Effector CD4-positive, alpha-beta T cell (primary cell): ENCODE results near the gene TNPO2.
A peak's percentile ranks its signal among the peaks of the same experiment; 100 is the strongest.

ENCODE experiments used
- DNase-seq: peaks from one replicate; pipeline ENCODE4 v3.0.0-alpha.2; 2020
- total RNA-seq: gene quantifications from one replicate; lab custom pipeline; 2026; lab: John Stamatoyannopoulos, UW

The TNPO2 gene
- total RNA-seq = 69.2 reads per million, percentile 75 among the genes with 10 or more reads in this experiment

GRCh38 chr19:12723641-12724426 is at the start of gene TNPO2:
Gene TNPO2, minus strand, starts transcription at chr19:12723932. Its CDS starts 2,955 bp downstream, at chr19:12720977.
- DNase-seq = peak; percentile 44

DNA sequence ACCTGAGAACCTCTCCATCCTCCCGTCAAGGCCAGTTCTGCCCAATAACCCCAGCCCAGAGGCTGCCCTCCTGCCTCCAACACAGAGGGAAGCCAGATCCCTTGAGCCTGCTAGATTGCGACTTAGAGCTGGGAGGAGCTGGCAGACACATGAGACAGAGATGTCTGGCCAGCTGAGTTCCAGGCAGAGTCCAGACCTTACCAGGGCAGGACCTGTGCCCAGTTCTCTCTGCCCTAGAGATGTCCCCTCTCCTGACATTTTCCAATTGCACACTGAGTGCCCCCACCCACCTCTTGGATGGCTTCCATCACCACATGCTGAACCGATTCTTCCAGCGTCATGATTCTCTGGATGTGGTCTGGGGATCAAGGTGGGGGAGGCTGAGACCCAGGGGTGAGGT is 48.6 kb upstream of the TNPO2 start:
- no peak for DNase-seq

DNA sequence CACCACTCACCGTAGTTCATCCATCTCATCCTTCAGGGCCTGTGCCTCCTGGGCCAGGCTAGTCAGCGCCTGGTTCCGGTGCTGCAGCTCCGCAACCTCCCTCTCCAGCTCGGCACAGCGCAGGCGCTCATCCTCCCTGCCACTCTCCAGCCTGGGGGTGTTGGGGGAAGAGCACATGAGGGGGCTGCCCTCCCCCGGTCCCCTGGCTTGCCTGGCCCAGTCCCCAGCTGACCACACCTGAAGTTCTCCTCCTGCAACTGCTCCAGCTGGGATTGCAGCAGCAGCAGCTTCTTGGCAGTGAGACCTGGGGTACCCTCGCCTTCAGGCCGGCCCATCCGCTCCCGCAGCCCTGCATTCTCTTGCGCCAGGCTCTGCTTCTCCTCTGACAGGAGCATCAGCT is 47.2 kb upstream of the TNPO2 start:
- no peak for DNase-seq

DNA sequence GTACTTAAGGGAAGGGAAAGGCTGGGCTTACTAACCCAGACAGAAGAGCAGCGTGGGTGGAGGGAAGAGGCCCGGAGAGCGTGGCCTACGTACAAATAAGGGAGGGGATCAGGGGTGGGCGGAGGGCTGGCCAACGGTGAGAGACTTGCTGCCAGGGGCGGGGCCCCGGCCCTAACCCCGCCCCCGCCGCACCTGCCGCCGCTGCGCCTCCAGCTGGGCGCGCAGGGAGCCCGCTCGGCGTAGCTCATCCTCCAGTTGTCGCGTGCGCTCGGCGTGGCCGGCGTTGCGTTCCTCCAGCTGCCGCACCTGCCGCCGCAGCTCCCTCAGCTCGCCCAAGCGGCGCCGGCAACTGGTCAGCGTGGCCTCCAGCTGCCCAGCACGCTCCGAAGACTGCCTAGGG is 46.0 kb upstream of the TNPO2 start:
- peak; percentile 39 for DNase-seq

GRCh38 chr19:12767666-12768065 is 43.9 kb upstream of the TNPO2 start:
- DNase-seq = no peak

DNA sequence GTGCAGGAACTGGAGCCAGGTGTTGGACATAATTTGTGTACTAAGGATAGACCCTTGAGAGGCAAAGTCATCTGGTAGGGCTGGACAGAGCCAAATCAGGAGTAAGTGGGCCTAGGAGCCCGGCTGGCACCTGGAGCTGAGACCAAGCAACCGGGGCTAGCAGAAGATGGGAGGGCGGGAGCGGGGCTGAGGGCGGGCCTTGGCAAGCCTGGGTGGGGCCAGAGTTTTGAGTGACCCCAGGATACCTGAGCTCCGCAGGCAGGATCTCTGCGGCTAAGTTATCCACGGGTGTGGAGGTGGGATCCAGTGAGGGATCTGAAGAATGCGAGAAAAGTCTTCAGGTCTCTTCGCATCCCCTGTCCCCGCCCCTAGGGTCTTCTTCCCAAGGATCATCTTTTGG is 43.4 kb upstream of the TNPO2 start:
- no peak for DNase-seq

GRCh38 chr19:12766051-12766521 is 42.4 kb upstream of the TNPO2 start:
- no peak for DNase-seq

- no peak for DNase-seq
These were observed 41.0 kb upstream of the TNPO2 start for GRCh38 chr19:12764698-12765097.

- DNase-seq = no peak
These were observed 39.4 kb upstream of the TNPO2 start for GRCh38 chr19:12763100-12763499.

DNA sequence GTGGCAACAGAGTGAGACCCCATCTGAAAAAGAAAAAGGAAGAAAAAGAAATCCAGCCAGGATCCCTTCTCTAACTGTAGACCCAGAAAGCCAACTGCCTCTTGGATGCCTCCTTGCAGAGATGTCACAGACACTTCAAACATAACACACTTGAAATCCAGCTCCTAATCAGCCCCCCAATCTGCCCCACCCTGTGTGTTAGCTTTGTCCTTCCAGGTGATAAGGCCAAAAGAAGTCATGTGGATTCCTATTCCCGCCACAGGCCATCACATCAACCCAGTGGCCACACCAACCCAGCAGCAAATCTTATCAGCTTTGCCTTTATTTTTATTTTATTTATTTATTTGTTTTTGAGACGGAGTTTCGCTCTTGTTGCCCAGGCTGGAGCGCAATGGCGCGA is 36.0 kb upstream of the TNPO2 start:
- no peak for DNase-seq

DNA sequence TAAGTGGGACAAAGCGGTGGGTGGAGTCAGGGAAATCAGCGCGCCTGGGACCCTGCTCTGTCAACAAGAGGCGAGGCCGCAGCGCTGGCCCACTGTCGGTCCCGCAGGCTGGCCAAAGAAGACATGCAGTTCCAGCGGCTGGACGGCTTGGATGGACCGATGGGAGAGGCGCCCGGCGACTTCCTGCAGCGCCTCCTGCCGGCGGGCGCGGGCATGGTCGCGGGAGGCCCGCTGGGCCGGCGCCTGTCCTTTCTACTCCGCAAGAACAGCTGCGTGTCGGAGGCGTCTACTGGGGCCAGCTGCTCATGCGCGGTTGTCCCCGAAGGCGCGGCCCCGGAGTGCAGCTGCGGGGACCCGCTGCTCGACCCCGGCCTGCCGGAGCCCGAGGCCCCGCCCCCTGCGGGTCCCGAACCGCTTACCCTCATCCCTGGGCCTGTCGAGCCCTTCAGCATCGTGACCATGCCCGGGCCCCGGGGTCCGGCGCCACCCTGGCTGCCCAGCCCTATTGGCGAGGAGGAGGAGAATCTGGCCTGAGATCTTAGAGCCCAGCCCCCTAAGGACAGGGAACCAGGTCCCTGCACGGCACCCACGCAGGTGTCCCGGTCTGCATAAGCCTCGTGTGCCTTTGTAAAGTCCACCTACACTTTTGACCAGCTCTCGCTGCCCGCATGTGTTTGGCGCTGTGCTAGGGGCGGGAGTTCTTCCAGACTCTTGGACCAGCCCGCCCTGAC is 34.0 kb upstream of the TNPO2 start:
- peak; percentile 53 for DNase-seq

DNA sequence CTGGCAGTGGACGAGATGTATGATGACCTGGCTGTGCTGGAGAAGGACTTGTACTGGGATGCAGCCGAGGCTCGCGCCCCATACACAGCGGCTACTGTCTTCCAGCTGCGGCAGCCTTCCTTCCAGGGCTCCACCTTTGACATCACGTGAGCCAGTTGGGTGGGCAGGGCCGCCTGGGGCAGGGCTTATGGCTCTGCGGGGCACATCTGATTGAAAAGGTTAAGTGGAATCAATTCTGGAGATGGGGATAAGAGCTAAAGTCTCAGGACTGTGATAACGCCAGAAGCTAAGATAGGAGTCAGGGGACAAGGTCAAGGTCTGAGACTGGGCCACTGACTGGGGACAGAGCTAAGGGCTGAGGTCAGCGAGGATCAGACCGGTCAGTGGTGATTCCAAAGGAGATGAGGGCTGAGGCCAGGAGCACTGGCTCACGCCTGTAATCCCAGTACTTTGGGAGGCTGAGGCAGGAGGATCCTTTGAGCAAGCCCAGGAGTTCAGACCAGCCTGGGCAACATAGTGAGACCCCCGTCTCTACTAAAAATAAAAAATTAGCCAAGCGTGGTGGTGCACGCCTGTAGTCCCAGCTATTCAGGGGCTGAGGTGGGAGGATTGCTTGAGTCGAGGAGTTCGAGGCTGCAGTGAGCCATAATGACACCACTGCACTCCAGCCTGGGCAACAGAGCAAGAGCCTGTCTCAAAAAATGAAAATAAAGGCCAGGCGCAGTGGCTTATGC is 32.6 kb upstream of the TNPO2 start:
- DNase-seq = no peak

GRCh38 chr19:12754465-12755196 is 30.9 kb upstream of the TNPO2 start:
- no peak for DNase-seq

GRCh38 chr19:12752056-12752781 is 28.5 kb upstream of the TNPO2 start:
- no peak for DNase-seq

- DNase-seq = no peak
These were observed 27.9 kb upstream of the TNPO2 start, which contains the start of gene BEST2 for GRCh38 chr19:12751635-12752034. Gene BEST2, plus strand, starts transcription at chr19:12751791. Its CDS starts 802 bp downstream, at chr19:12752593.

- DNase-seq = no peak
These were observed 27.1 kb upstream of the TNPO2 start for GRCh38 chr19:12750851-12751250.

GRCh38 chr19:12749938-12750521 is 26.3 kb upstream of the TNPO2 start:
- no peak for DNase-seq

DNA sequence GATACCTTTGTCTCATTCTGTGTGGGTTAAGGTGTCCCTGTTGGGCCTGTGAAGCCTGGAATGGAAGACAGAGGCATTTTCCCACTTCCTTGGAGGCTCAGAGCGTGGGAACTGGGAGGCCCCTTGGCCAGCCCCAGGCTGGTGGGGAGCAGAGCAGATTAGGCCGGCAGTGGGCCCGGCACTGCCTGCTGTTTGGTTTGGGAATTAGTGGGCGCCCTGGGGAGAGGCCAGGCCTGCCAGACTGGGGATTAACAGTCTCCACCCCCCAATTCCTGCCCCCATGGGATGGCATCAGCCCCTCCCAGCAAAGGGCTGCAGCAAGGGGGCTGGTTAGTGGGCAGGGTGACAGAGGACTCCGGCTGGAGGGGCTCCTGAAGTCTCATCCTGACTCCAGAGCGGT is 24.8 kb upstream of the TNPO2 start:
- no peak for DNase-seq

- DNase-seq = no peak
These were observed 21.6 kb upstream of the TNPO2 start for GRCh38 chr19:12745166-12745897.

- DNase-seq = no peak
These were observed 14.2 kb upstream of the TNPO2 start for GRCh38 chr19:12737835-12738351.
